NCI-H524 (cell line): Measurements from ENCODE around the gene ELOVL2.
"Not testable (repeated sequence)": the region's sequence is repeated elsewhere in the genome, so short reads cannot be mapped to it uniquely, and the experiment has no call there.

Experiments
- DNase-seq, 2 experiments: peaks; one replicate each; lab custom pipeline; 2025; lab: John Stamatoyannopoulos, UW

Gene ELOVL2

GRCh38 chr6:11021714-11022113 lies 22.4 kb downstream of the ELOVL2 start:
- DNase-seq, result no peak

- peak in 1 of 2 experiments; percentile 7 for DNase-seq
These were observed 23.1 kb downstream of the ELOVL2 start for GRCh38 chr6:11021003-11021402.

DNA sequence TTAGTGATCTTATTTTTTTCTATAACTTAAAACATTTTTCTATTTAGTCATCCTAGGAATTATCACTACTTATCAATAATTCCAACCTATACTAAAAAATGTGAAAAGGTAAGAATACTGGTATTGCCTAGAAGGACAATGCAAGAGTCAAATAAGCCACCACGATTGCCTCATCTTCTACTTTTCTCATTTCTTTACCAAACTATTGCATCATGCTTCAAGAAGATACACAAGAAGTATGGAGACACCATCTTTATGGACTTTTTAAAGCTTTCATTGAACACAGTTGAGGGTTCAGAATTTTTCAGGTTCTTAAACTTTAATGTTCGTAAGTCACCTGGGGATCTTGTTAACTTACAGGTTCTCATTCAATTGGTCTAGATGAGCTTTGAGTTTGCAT lies 25.9 kb downstream of the ELOVL2 start:
- no peak for DNase-seq

DNA sequence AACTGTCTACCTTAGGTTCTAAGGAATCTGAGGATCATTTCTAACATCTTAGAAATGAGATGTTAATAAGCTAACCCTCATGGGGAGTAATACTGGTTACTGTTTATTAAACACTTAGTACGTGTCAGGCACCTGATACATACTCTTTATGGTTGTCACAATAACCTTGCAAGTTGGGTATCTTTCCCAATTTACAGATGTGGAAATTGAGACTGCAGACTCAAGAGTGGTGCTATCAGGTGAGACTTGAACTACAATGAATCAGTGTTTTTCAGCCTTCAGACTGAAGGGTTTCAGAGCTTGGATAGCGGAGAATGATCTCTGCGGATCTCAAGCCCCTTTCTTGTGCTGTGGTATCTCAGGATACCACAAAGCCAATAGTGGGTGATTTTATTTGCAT lies 27.0 kb downstream of the ELOVL2 start:
- DNase-seq, result no peak

GRCh38 chr6:11016452-11016851 lies 27.7 kb downstream of the ELOVL2 start:
- DNase-seq, result no peak

DNA sequence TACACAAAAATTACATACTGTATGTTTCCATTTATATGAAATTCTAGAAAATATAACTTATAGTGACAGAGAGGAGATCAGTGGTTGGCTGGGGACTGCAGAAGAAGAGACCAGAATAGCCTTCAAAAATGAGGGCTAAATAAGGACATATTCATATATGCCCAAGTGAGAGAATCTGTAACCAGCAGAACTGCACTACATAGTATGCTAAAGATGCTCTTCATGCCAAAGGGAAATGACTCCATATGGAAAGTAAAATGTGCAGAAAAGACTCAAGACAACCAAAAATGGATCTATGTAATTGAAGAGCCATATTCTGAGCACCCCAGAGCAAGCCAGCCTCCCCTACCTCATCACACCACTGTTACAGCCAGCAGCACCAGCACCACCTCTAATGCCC lies 29.0 kb downstream of the ELOVL2 start:
- no peak for DNase-seq

- DNase-seq, result no peak
These were observed 30.4 kb downstream of the ELOVL2 start for GRCh38 chr6:11013721-11014070.

DNA sequence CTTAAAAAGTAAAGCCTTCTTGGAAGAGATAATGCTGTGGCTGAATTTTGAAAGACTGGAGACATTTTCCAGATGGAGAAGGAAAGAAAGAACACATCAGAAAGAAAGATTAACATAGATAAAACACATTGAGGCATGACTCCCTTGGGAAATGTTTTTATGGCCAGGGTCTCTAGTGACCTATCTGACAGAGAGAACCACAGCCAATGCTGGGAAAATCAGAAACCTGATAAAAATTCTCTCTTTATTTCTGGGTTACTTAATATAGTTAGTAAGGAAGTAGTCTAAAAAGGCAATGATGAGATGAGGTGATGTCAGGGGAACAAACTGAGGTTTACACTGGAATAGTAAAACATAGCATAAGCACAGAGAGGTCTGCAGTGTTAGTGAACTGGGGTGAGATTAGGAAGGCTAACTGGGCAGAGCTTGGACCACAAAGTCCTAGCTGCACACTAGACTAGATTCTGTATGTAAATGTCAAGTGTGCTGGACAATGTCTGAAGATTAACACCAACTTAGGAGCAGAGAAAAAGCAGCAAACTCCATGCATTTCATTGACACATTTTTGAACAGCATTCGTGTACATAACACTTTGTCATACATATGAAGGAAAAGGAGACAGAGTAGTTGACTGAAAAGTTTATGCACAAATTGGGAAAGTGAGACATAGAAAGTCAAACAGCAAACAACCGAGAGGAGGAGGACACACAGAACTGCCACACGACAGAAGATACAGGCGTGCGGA lies 31.0 kb downstream of the ELOVL2 start:
- no peak for DNase-seq

DNA sequence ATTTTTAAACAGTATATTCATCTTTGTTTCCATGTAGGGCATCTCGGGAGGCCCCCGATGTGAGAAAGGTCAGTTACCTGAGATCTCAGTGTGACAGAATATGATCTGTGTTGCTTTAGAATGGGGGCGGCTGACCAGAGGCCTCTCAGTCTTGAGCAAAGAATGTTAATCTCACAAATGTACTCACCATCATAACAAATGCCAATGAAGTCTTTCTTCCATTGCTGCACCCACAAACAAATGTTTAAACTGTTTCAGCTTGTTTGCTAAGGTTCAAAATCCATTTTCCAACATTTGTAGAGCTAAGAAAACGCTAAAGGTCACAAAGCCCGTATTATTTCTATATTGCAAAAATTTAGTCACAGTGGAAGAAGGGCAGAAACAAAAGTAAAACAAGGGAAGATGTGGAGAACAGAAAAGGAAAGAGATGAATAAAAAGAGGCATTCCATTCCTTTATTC lies 31.8 kb downstream of the ELOVL2 start:
- DNase-seq, result no peak

GRCh38 chr6:11011787-11012234 lies 32.3 kb downstream of the ELOVL2 start:
- no peak for DNase-seq

- no peak for DNase-seq
These were observed 34.8 kb downstream of the ELOVL2 start for GRCh38 chr6:11009353-11009752.

DNA sequence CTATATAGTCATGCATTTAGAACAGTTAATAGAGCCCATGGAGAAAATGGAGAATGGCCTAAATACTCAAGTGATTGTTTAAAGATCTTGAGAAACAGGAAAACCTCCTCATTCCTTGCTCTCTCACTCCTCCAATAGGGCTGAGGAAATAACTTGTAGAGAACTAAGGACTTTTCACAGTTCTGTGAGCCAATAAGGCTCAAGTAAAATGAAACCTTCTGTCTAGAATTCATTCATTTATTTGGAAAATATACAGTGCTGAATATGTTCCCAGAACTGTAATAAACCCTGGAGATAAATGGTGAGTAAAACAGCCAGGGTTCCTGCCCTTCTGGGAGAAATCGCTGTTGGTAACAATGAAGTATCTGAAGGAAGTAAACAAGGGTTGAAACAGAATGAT lies 35.3 kb downstream of the ELOVL2 start:
- no peak for DNase-seq

- DNase-seq, result no peak
These were observed 36.1 kb downstream of the ELOVL2 start for GRCh38 chr6:11007715-11008608.

DNA sequence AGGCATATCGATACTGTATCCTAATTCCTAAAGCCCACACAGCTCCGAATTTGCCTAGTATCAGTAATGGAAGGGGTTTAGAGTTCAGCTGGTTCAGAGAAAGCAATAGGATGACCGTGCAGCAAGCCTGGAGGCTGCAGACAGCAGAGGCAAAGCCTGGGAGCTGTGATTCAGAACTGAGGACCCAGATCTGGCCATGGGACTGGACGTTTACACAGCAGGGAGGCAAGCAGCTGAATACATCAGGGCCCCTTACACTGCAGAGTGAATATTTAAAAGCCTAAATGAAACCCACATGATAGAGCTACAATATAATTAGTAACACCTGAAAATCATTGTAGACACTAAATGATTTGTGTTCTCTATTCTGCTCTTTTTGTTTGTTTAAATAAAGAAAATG lies 38.0 kb downstream of the ELOVL2 start:
- DNase-seq, result no peak

DNA sequence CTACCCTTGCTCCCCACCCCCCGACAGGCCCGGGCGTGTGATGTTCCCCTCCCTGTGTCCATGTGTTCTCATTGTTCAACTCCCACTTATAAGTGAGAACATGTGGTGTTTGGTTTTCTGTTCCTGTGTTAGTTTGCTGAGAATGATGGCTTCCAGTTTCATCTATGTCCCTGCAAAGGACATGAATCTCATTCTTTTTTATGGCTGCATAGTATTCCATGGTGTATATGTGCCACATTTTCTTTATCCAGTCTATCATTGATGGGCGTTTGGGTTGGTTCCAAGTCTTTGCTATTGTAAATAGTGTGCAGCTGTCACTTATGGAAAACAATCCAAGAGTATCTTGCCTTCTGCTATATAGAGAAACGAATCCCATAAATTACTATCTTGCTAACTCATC lies 40.8 kb downstream of the ELOVL2 start:
- DNase-seq, result not testable (repeated sequence)

DNA sequence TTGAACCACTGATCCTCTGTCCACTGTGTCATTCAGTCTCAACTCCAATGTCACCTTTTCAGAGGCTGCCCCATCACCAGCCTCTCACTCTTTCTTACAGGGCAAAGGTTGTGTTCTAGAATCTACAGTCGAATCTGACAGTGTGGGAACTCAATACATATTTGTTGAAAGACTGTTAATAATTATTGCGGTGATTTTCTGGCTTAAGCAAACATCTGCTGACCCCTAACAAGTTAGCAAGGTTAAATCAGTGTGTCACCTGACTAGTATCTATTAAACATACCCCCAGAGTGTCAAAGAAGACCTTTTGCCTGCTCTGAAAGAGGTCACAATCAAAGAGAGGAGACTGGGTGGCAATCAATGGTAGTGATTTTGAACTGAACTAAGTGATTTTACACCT lies 41.9 kb downstream of the ELOVL2 start:
- DNase-seq, result no peak

DNA sequence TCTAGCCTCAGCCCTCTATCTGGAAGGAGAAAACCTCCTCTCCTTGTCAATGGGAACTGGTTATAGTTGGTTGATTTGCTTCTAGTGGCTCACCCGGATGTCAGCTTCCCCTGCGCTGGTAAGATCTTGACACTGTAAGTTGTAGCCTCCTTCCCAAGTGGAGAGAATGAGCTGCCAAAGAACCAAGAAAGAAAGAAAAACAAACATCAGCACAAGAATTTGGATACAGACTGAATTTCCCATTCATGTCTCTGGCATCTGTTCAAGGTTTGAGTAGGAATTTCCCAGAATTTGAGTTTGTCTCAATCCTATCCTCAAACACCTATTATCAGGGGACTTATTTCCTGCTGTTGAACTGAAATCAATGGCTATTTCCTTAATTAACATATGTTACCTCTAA lies 44.1 kb downstream of the ELOVL2 start:
- DNase-seq, result no peak

GRCh38 chr6:10995114-10995707 lies 48.9 kb downstream of the ELOVL2 start:
- no peak for DNase-seq

DNA sequence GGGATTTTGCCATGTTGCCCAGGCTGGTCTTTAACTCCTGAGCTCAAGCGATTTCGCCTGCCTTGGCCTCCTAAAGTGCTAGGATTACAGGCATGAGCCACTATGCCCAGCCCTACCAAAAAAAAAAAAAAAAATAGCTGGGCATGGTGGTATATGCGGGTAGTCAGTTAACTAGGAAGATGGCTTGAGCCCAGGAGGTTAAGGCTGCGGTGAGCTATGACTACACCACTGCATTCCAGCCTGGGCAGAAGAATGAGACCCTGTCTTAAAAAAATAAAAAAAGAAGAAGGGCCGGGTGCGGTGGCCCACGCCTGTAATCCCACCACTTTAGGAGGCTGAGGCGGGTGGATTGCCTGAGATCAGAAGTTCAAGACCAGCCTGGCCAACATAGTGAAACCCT lies 50.2 kb downstream of the ELOVL2 start:
- no peak for DNase-seq

GRCh38 chr6:10991115-10991514 lies 53.0 kb downstream of the ELOVL2 start:
- peak; percentile 4 to 48 for DNase-seq

DNA sequence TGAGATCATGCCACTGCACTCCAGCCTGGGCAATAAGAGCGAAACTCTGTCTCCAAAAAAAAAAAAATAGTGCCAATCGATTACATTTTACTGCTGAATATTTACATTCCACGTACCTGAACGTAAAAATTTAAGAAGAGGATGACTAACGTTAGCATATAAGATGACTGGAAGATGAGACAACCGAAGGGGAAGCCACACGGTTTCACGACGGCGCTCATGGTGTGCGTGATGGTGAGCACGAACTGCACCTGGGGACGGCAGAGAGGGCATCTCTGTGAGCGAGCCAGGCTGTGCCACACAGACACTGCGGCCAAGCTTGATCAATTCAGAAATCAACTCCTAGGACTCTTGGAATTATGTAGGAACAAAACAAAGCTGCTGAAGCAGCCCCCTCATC lies 54.5 kb downstream of the ELOVL2 start:
- DNase-seq, result no peak

DNA sequence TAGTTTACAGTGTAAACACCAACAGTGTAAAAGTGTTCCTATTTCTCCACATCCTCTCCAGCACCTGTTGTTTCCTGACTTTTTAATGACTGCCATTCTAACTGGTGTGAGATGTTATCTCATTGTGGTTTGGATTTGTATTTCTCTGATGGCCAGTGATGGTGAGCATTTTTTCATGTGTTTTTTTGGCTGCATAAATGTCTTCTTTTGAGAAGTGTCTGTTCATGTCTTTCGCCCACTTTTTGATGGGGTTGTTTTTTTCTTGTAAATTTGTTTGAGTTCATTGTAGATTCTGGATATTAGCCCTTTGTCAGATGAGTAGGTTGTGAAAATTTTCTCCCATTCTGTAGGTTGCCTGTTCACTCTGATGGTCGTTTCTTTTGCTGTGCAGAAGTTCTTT lies 59.1 kb downstream of the ELOVL2 start:
- not testable (repeated sequence) for DNase-seq

- DNase-seq, result no peak
These were observed 62.7 kb downstream of the ELOVL2 start for GRCh38 chr6:10981409-10981808.
